Heart left ventricle (tissue), 13 donors: Measurements from ENCODE around the gene GLI2.

Source experiments
- CTCF ChIP-seq, 12 donors: fragments of 200-600 bp; sonication (generic) in 4 of 12; IDR thresholded peaks; one replicate each; pipeline versions ENCODE4 v1.5.0 to v1.8.0; 2018 to 2022; ENCODE audit warnings: antibody characterized with exemption in 12 of 12, mild to moderate bottlenecking in 5 of 12
- POLR2A ChIP-seq, 2 donors: fragments of 450-650 bp; IDR thresholded peaks; one replicate each; pipeline ENCODE4 v1.6.1; 2017; ENCODE audit warnings: antibody characterized with exemption in 2 of 2, mild to moderate bottlenecking in 2 of 2, moderate library complexity in 2 of 2
- donor health status: ischemic (EF 13 %, LVEDD 7.1; RV severe dilation, severe dysfunction).
- donor health status: DM: no; HTN: yes; CAD: no.
- donor health status: DM: no; HTN: no; CAD: no.
- donor health status: ischemic (EF 25% LVEDD 6.9; RV normal size, moderate dysfunction).
- donor health status: ischemic (EF 25% LVEDD 5.7; RV mildly dilated, moderate dysfunction).
- donor health status: ischemic (EF 35%, LVEDD 5.7; RV mildly dilated, moderate dysfunction).
- donor health status: nonischemic (EF 11% LVEDD 7.7; RV severe dilation, severe dysfunction).
- donor health status: DM: yes; HTN: yes; CAD: no.
- donor health status: PGD.
- donor health status: ischemic (EF 29% LVEDD 5.4; RV normal size, mild dysfunction).
- donor health status: nonischemic (EF 23%, LVEDD 6.1; RV moderate dilation, normal function).

DNA sequence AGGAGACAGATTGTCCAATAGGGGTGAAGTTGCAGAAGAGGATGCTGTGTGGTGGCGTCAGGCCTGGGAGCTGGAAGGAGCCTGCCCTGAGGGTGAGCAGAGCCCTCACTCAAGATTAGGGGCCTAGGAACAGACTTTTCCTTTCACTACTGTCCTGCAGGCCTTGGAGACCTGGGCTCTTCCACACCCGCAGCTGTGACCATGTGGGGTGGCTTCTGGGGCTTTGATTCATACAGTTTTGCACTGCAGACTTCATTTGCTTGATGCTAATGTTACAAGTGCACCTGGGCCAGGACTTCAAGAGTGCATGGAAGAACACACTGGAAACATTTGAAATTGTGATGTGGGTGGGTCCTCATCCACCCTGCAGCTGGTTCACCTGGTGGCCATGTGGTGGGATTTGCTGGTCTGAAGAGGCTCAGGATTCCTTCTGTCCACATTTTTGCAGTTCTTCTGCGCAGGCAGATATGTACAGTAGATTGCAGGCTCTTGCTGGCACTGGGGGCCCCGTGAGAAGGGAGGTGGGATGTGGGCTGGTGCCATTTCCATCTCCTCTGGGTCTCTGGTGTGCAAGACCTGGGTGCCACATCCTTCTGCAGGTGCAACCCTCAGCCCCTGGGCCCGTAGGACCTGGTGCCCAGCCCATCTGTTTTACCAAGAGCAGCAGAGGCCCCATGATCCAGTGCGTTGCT is 9.9 kb downstream of the GLI2 start:
- no peak for TF ChIP-seq CTCF (IDR thresholded peaks at IDR 0.05)
- TF ChIP-seq POLR2A (IDR thresholded peaks at IDR 0.05), result no peak
